H9 (cell line): ENCODE results near the gene KLRC1. TPM values are rescaled to one million over a fixed set of nuclear protein-coding genes. Genes with fewer than 3 reads are reported as not detected.

ENCODE experiments used
- DNase-seq: peaks from one replicate; pipeline ENCODE4 v3.0.0-alpha.2; 2017
- H2AFZ ChIP-seq: one replicate; pipeline ENCODE4 v1.6.1; 2013; ENCODE audit warnings: mild to moderate bottlenecking, low read length, control low read depth, moderate library complexity
- H2AK5ac ChIP-seq: 2 replicates; pipeline ENCODE4 v1.6.1; 2013; ENCODE audit warnings: low read length, control low read depth, mixed read lengths; ENCODE audit not compliant: insufficient read length
- H2BK120ac ChIP-seq: one replicate; pipeline ENCODE4 v1.6.1; 2013; ENCODE audit warnings: low read depth, mild to moderate bottlenecking, low read length, control low read depth, inconsistent platforms; ENCODE audit not compliant: poor library complexity, severe bottlenecking
- H2BK12ac ChIP-seq: 2 replicates; pipeline ENCODE4 v1.6.1; 2013; ENCODE audit warnings: low read length, control low read depth, mixed read lengths, low read depth; ENCODE audit not compliant: insufficient read length
- H2BK15ac ChIP-seq: 2 replicates; pipeline ENCODE4 v1.6.1; 2013; ENCODE audit warnings: low read depth, low read length, control low read depth
- H2BK20ac ChIP-seq: one replicate; pipeline ENCODE4 v1.6.1; 2013; ENCODE audit warnings: low read depth, mild to moderate bottlenecking, low read length, control low read depth, inconsistent platforms; ENCODE audit not compliant: poor library complexity, severe bottlenecking
- H2BK5ac ChIP-seq: 2 replicates; pipeline ENCODE4 v1.6.1; 2013; ENCODE audit warnings: low read length, control low read depth, mixed read lengths; ENCODE audit not compliant: insufficient read length
- H3K14ac ChIP-seq: 2 replicates; pipeline ENCODE4 v1.6.1; 2013; ENCODE audit warnings: low read length, control low read depth; ENCODE audit not compliant: insufficient read depth
- H3K18ac ChIP-seq: 2 replicates; pipeline ENCODE4 v1.6.1; 2013; ENCODE audit warnings: low read depth, mild to moderate bottlenecking, mixed read lengths, low read length, control low read depth; ENCODE audit not compliant: insufficient read length
- H3K23ac ChIP-seq: 2 replicates; pipeline ENCODE4 v1.6.1; 2013; ENCODE audit warnings: low read length, control low read depth, mixed read lengths, low read depth; ENCODE audit not compliant: insufficient read length
- H3K23me2 ChIP-seq: 2 replicates; pipeline ENCODE4 v1.6.1; 2013; ENCODE audit warnings: low read depth, mild to moderate bottlenecking, mixed read lengths, low read length, control low read depth; ENCODE audit not compliant: insufficient read length, poor library complexity, severe bottlenecking
- H3K27ac ChIP-seq: 2 replicates; pipeline ENCODE4 v1.5.1; 2013; ENCODE audit warnings: low read length, control low read depth, mixed read lengths, low read depth; ENCODE audit not compliant: insufficient read length
- H3K27me3 ChIP-seq: 2 replicates; pipeline ENCODE4 v1.6.1; 2013; ENCODE audit warnings: low read length, control low read depth, inconsistent platforms; ENCODE audit not compliant: insufficient read depth
- H3K4ac ChIP-seq: 2 replicates; pipeline ENCODE4 v1.6.1; 2013; ENCODE audit warnings: low read depth, mild to moderate bottlenecking, control low read depth, inconsistent platforms, low read length, moderate library complexity
- H3K4me1 ChIP-seq: 2 replicates; pipeline ENCODE4 v1.6.1; 2013; ENCODE audit warnings: low read length, control low read depth, inconsistent platforms; ENCODE audit not compliant: insufficient read depth
- H3K4me2 ChIP-seq: 2 replicates; pipeline ENCODE4 v1.6.1; 2013; ENCODE audit warnings: low read length, control low read depth, mixed read lengths; ENCODE audit not compliant: insufficient read length, insufficient read depth
- H3K56ac ChIP-seq: 2 replicates; pipeline ENCODE4 v1.6.1; 2013; ENCODE audit warnings: low read depth, mild to moderate bottlenecking, mixed read lengths, low read length, control low read depth; ENCODE audit not compliant: insufficient read length
- H3K79me1 ChIP-seq: 2 replicates; pipeline ENCODE4 v1.6.1; 2013; ENCODE audit warnings: low read depth, mild to moderate bottlenecking, moderate library complexity, low read length, control low read depth, inconsistent platforms; ENCODE audit not compliant: insufficient read depth, poor library complexity, severe bottlenecking
- H3K79me2 ChIP-seq: 2 replicates; pipeline ENCODE4 v1.6.1; 2013; ENCODE audit warnings: low read length, control low read depth, inconsistent platforms; ENCODE audit not compliant: insufficient read depth
- H3K9ac ChIP-seq: 2 replicates; pipeline ENCODE4 v1.6.1; 2013; ENCODE audit warnings: low read length, control low read depth, mixed read lengths; ENCODE audit not compliant: insufficient read length; ENCODE audit errors: extremely low read depth
- H3K9me3 ChIP-seq: one replicate; pipeline ENCODE4 v1.6.1; 2013; ENCODE audit warnings: low read depth, low read length, inconsistent platforms; ENCODE audit not compliant: control insufficient read depth
- H3T11ph ChIP-seq: one replicate; pipeline ENCODE4 v1.6.1; 2013; ENCODE audit warnings: mild to moderate bottlenecking, low read length, control low read depth, inconsistent platforms
- H4K20me1 ChIP-seq: one replicate; pipeline ENCODE4 v1.6.1; 2013; ENCODE audit not compliant: control insufficient read depth, insufficient read length, insufficient read depth
- H4K5ac ChIP-seq: 2 replicates; pipeline ENCODE4 v1.6.1; 2013; ENCODE audit warnings: low read depth, mild to moderate bottlenecking, mixed read lengths, low read length, control low read depth; ENCODE audit not compliant: insufficient read length
- H4K8ac ChIP-seq: replicated peaks from 2 replicates; pipeline ENCODE4 v1.6.1; 2013; ENCODE audit warnings: low read length, control low read depth, mixed read lengths, low read depth; ENCODE audit not compliant: insufficient read length
- H4K91ac ChIP-seq: 2 replicates; pipeline ENCODE4 v1.6.1; 2013; ENCODE audit warnings: low read depth, mild to moderate bottlenecking, moderate library complexity, mixed read lengths, low read length, control low read depth; ENCODE audit not compliant: insufficient read length
- H3K27ac Mint-ChIP-seq, 3 experiments: 2 replicates in 2 of 3; 3 replicates in 1 of 3; pipeline ENCODE4 v1.8.0; 2020 to 2021; ENCODE audit warnings: mixed read lengths in 3 of 3, mild to moderate bottlenecking in 1 of 3, moderate library complexity in 1 of 3
- H3K27me3 Mint-ChIP-seq: 2 replicates; pipeline ENCODE4 v1.8.0; 2021; ENCODE audit warnings: low read depth, mild to moderate bottlenecking, moderate library complexity, mixed read lengths
- H3K36me3 Mint-ChIP-seq, 3 experiments: 2 replicates in 2 of 3; 3 replicates in 1 of 3; pipeline ENCODE4 v1.8.0; 2020 to 2021; ENCODE audit warnings: low read depth in 3 of 3, mixed read lengths in 3 of 3; ENCODE audit not compliant: insufficient read depth in 1 of 3
- H3K4me1 Mint-ChIP-seq, 2 experiments: 2 replicates each; pipeline ENCODE4 v1.8.0; 2020; ENCODE audit warnings: mixed read lengths in 2 of 2
- H3K4me3 Mint-ChIP-seq, 2 experiments: 2 replicates in 1 of 2; 3 replicates in 1 of 2; pipeline ENCODE4 v1.8.0; 2020 to 2021; ENCODE audit warnings: mild to moderate bottlenecking in 2 of 2, mixed read lengths in 2 of 2, moderate library complexity in 1 of 2
- H3K9me3 Mint-ChIP-seq, 2 experiments: 2 replicates in 1 of 2; 3 replicates in 1 of 2; pipeline ENCODE4 v1.8.0; 2020; ENCODE audit warnings: mild to moderate bottlenecking in 2 of 2, mixed read lengths in 2 of 2, moderate library complexity in 1 of 2
- CTCF ChIP-seq: fragments of 200-600 bp; sonication (generic); conservative IDR thresholded peaks from 3 replicates; pipeline ENCODE4 v1.8.0; 2021; ENCODE audit warnings: antibody characterized with exemption, mild to moderate bottlenecking
- total RNA-seq: library from RNA; stranded (reverse); gene quantifications from 2 replicates; pipeline ENCODE4 v1.2.1, GENCODE V29; 2021

KLRC1 gene
- total RNA-seq, 1 experiment from 2014 or later = not detected

- H3K4me1 ChIP-seq = no peaks in the 10 kb centered on the region
- no peak overlapping the region for H2BK15ac ChIP-seq
- Mint-ChIP-seq H3K4me3 (no peak overlapping the region), H3K36me3 (no peaks in the 10 kb centered on the region), H3K27ac (no peak overlapping the region), H3K27me3 (no peaks in the 10 kb centered on the region), H3K4me1 (peaks cover 5 to 7% of the 10 kb centered on the region in 2 experiments), H3K9me3 (no peaks in the 10 kb centered on the region; a peak in 1 of 5 replicates)
- no peaks in the 10 kb centered on the region for H3K79me1 ChIP-seq
- no peak overlapping the region for H3K14ac ChIP-seq
- no peaks in the 10 kb centered on the region for H3K79me2 ChIP-seq
- no peak overlapping the region for H3K27ac ChIP-seq
- no peak for DNase-seq
- no peak overlapping the region for H2BK12ac ChIP-seq
- H4K20me1 ChIP-seq = no peaks in the 10 kb centered on the region
- H3K56ac ChIP-seq = no peak overlapping the region
- no peak overlapping the region for H4K8ac ChIP-seq
- no peak overlapping the region for H3K9ac ChIP-seq
- no peak overlapping the region for H2BK5ac ChIP-seq
- H3K23ac ChIP-seq = no peak overlapping the region
- H2AK5ac ChIP-seq = no peak overlapping the region
- H3K4ac ChIP-seq = no peak overlapping the region
- H2AFZ ChIP-seq = no peak overlapping the region
- no peak overlapping the region for H3K4me2 ChIP-seq
- no peak overlapping the region for H4K91ac ChIP-seq
- H3K23me2 ChIP-seq = no peaks in the 10 kb centered on the region
- no peaks in the 10 kb centered on the region for H3K27me3 ChIP-seq
- no peak overlapping the region for H2BK20ac ChIP-seq
- no peak for TF ChIP-seq CTCF
- H4K5ac ChIP-seq = no peak overlapping the region
- H3K9me3 ChIP-seq = no peaks in the 10 kb centered on the region
- no peak overlapping the region for H3K18ac ChIP-seq
- H2BK120ac ChIP-seq = no peak overlapping the region
- H3T11ph ChIP-seq = no peak overlapping the region
Measured at GRCh38 chr12:10404798-10405197, 48.4 kb downstream of the KLRC1 start.
